IMR-90 (cell line): Measurements from ENCODE around the gene VSIG10L2. TPM values are rescaled to one million over a fixed set of nuclear protein-coding genes. Genes with fewer than 3 reads are reported as not detected.

ENCODE experiments used
- ATAC-seq: fragments of 200-7000 bp; cut with Tn5 transposase; 2 replicates; pipeline ENCODE4 v1.9.1; 2020; ENCODE audit warnings: low read depth, mild to moderate bottlenecking, moderate library complexity
- BruUV-seq: library from RNA; stranded (reverse); fragments of 400-500 nt; replicated peaks from 2 replicates; lab custom pipeline; 2021; lab: Mats Ljungman, UMichigan
- CTCF ChIA-PET: fragments of 300-600 bp; formaldehyde crosslinking; extraction: SDS; loops from one replicate; lab custom pipeline; 2021; ENCODE audit warnings: antibody characterized with exemption; lab: Yijun Ruan, JAX
- POLR2A ChIA-PET: fragments of 300-600 bp; sonication (Branson Sonifier 250); formaldehyde crosslinking; loops from one replicate; lab custom pipeline; 2022; ENCODE audit warnings: antibody characterized with exemption; ENCODE audit not compliant: unreplicated experiment; lab: Charles Lee
- DNase-seq: peaks from one replicate; pipeline ENCODE4 v3.0.0; 2013
- H2AFZ ChIP-seq: replicated peaks from 2 replicates; pipeline ENCODE3; 2013; ENCODE audit warnings: low read length, mild to moderate bottlenecking; ENCODE audit not compliant: poor library complexity
- H2AK5ac ChIP-seq: 2 replicates; pipeline ENCODE4 v1.6.1; 2013; ENCODE audit warnings: low read depth, low read length, inconsistent platforms
- H2AK9ac ChIP-seq: replicated peaks from 2 replicates; pipeline ENCODE3; 2013; ENCODE audit warnings: mild to moderate bottlenecking, low read depth, low read length, moderate library complexity; ENCODE audit not compliant: poor library complexity
- H2BK120ac ChIP-seq: 2 replicates; pipeline ENCODE4 v1.6.1; 2013; ENCODE audit warnings: low read depth, low read length, inconsistent platforms
- H2BK15ac ChIP-seq: 3 replicates; pipeline ENCODE4 v1.6.1; 2013; ENCODE audit warnings: low read depth, low read length, inconsistent platforms
- H2BK20ac ChIP-seq: 2 replicates; pipeline ENCODE4 v1.6.1; 2013; ENCODE audit warnings: low read depth, mild to moderate bottlenecking, inconsistent platforms, low read length, moderate library complexity
- H2BK5ac ChIP-seq: 2 replicates; pipeline ENCODE4 v1.6.1; 2013; ENCODE audit warnings: mild to moderate bottlenecking, low read depth, low read length, inconsistent platforms; ENCODE audit not compliant: poor library complexity, severe bottlenecking
- H3K14ac ChIP-seq: replicated peaks from 2 replicates; pipeline ENCODE4 v1.6.1; 2013; ENCODE audit warnings: low read depth, low read length, inconsistent platforms
- H3K18ac ChIP-seq: 2 replicates; pipeline ENCODE4 v1.6.1; 2013; ENCODE audit warnings: low read depth, low read length, control low read depth
- H3K23ac ChIP-seq: 2 replicates; pipeline ENCODE4 v1.6.1; 2013; ENCODE audit warnings: low read depth, low read length, inconsistent platforms
- H3K27ac ChIP-seq: 2 replicates; pipeline ENCODE4 v1.5.1; 2013; ENCODE audit warnings: mild to moderate bottlenecking, control low read depth, low read length; ENCODE audit not compliant: insufficient read depth
- H3K27me3 ChIP-seq: 2 replicates; pipeline ENCODE4 v1.6.1; 2013; ENCODE audit warnings: low read length; ENCODE audit not compliant: control insufficient read depth, insufficient read depth
- H3K36me3 ChIP-seq: 2 replicates; pipeline ENCODE4 v1.6.1; 2013; ENCODE audit warnings: low read length, mixed read lengths; ENCODE audit not compliant: control insufficient read depth, insufficient read depth
- H3K4ac ChIP-seq: 2 replicates; pipeline ENCODE4 v1.6.1; 2013; ENCODE audit warnings: low read depth, low read length, inconsistent platforms
- H3K4me1 ChIP-seq: 2 replicates; pipeline ENCODE4 v1.6.1; 2013; ENCODE audit warnings: low read length, mixed read lengths; ENCODE audit not compliant: control insufficient read depth, insufficient read depth
- H3K4me2 ChIP-seq: 2 replicates; pipeline ENCODE4 v1.6.1; 2013; ENCODE audit warnings: low read depth, mild to moderate bottlenecking, control low read depth, low read length, moderate library complexity
- H3K4me3 ChIP-seq: 2 replicates; pipeline ENCODE4 v1.5.1; 2013; ENCODE audit warnings: low read depth, mild to moderate bottlenecking, control low read depth, low read length, moderate library complexity; ENCODE audit not compliant: insufficient read depth
- H3K56ac ChIP-seq: 2 replicates; pipeline ENCODE4 v1.6.1; 2013; ENCODE audit warnings: low read length, inconsistent platforms; ENCODE audit not compliant: insufficient read depth; ENCODE audit errors: extremely low read depth
- H3K79me1 ChIP-seq, 2 experiments: 2 replicates each; pipeline ENCODE4 v1.6.1; 2013; ENCODE audit warnings: low read length in 2 of 2, inconsistent platforms in 1 of 2, low read depth in 1 of 2
- H3K9ac ChIP-seq: 2 replicates; pipeline ENCODE4 v1.6.1; 2013; ENCODE audit warnings: low read depth, low read length, control low read depth
- H3K9me1 ChIP-seq: 2 replicates; pipeline ENCODE4 v1.6.1; 2013; ENCODE audit warnings: low read length, inconsistent platforms; ENCODE audit not compliant: insufficient read depth
- H3K9me3 ChIP-seq: 2 replicates; pipeline ENCODE4 v1.6.1; 2013; ENCODE audit warnings: low read length; ENCODE audit not compliant: control insufficient read depth, insufficient read depth
- H4K20me1 ChIP-seq: 2 replicates; pipeline ENCODE4 v1.6.1; 2013; ENCODE audit warnings: low read length, inconsistent platforms; ENCODE audit not compliant: insufficient read depth
- H4K5ac ChIP-seq: 2 replicates; pipeline ENCODE4 v1.6.1; 2013; ENCODE audit warnings: mild to moderate bottlenecking, low read depth, low read length, control low read depth
- H4K8ac ChIP-seq, 2 experiments: 2 replicates each; pipeline ENCODE4 v1.6.1; 2013; ENCODE audit warnings: low read depth in 2 of 2, low read length in 2 of 2, control low read depth in 1 of 2, inconsistent platforms in 1 of 2
- H4K91ac ChIP-seq: 2 replicates; pipeline ENCODE4 v1.6.1; 2013; ENCODE audit warnings: low read depth, low read length, inconsistent platforms; ENCODE audit not compliant: insufficient read depth
- FOS ChIP-seq: fragments of 150-350 bp; IDR thresholded peaks from 2 replicates; pipeline ENCODE4 v1.6.1; 2016; ENCODE audit warnings: low read depth, low read length
- MAFK ChIP-seq: IDR thresholded peaks from 2 replicates; pipeline ENCODE4 v1.6.1; 2012; ENCODE audit warnings: low read depth, low read length, improper control_type of control experiment
- MAZ ChIP-seq: IDR thresholded peaks from 2 replicates; pipeline ENCODE4 v1.6.1; 2012; ENCODE audit warnings: low read depth, mild to moderate bottlenecking, low read length, improper control_type of control experiment, moderate library complexity, borderline replicate concordance
- MXI1 ChIP-seq: IDR thresholded peaks from 2 replicates; pipeline ENCODE4 v1.6.1; 2012; ENCODE audit warnings: low read depth, mild to moderate bottlenecking, low read length, moderate library complexity, borderline replicate concordance
- POLR2A ChIP-seq: IDR thresholded peaks from 2 replicates; pipeline ENCODE4 v1.6.1; 2012; ENCODE audit warnings: mild to moderate bottlenecking, low read depth, low read length
- RAD21 ChIP-seq: IDR thresholded peaks from 2 replicates; pipeline ENCODE4 v1.6.1; 2012; ENCODE audit warnings: low read length, improper control_type of control experiment
- RCOR1 ChIP-seq: IDR thresholded peaks from 2 replicates; pipeline ENCODE4 v1.6.1; 2012; ENCODE audit warnings: mild to moderate bottlenecking, low read length, improper control_type of control experiment; ENCODE audit not compliant: insufficient replicate concordance
- RFX5 ChIP-seq: IDR thresholded peaks from 2 replicates; pipeline ENCODE4 v1.8.0; 2012; ENCODE audit warnings: low read depth, mild to moderate bottlenecking, low read length, moderate library complexity
- SMC3 ChIP-seq: fragments of 150-350 bp; IDR thresholded peaks from 2 replicates; pipeline ENCODE4 v1.6.1; 2016; ENCODE audit warnings: low read depth, mild to moderate bottlenecking, antibody characterized with exemption, low read length, moderate library complexity
- WGBS, 2 experiments: methylation state at CpG; one replicate each; pipeline versions ENCODE4 v1.1.5 to v1.1.7; 2013; ENCODE audit warnings: missing lambda C conversion rate in 2 of 2; ENCODE audit not compliant: insufficient read length in 1 of 2; ENCODE audit errors: extremely low coverage in 2 of 2; 5-methylcytosine and 5-hydroxymethylcytosine counted together
- dilution Hi-C: fragments of 300-500 bp; cut with HindIII; formaldehyde crosslinking; loops from one replicate; pipeline ENCODE4 v1.14.3; 2018; ENCODE audit warnings: low sequenced_read_pairs; ENCODE audit not compliant: unreplicated experiment
- in situ Hi-C: fragments of 300-500 bp; cut with MboI; formaldehyde crosslinking; loops from 3 replicates; pipeline ENCODE4 v1.14.3; 2019; ENCODE audit warnings: low sequenced_read_pairs, inconsistent platforms, mixed read lengths
- intact Hi-C: fragments of 100-400 bp; cut with micrococcal nuclease; formaldehyde crosslinking; loops from 2 replicates; pipeline ENCODE4 v1.10.0; 2022
- polyA plus RNA-seq, 3 experiments: library from polyadenylated mRNA; depleted of rRNA; stranded (reverse); fragments of >200 nt; gene quantifications; 2 replicates each; pipeline ENCODE4 v1.2.3, GENCODE V29; 2012; ENCODE audit warnings: low replicate concordance in 1 of 3
- total RNA-seq: library from RNA; depleted of rRNA; stranded (reverse); fragments of >200 nt; gene quantifications from 2 replicates; pipeline ENCODE4 v1.2.3, GENCODE V29; 2012
- TF ChIP-seq, protein P1 (sequence below): conservative IDR thresholded peaks from 2 replicates; pipeline ENCODE4 v1.5.1; 2012; ENCODE audit warnings: mild to moderate bottlenecking, low read depth, low read length, improper control_type of control experiment
- TF ChIP-seq, protein P2 (sequence below): fragments of 150-350 bp; IDR thresholded peaks from 2 replicates; pipeline ENCODE4 v1.6.1; 2017; ENCODE audit warnings: mild to moderate bottlenecking, antibody characterized with exemption, low read length, low read depth

VSIG10L2 gene
- total and polyA plus RNA-seq, 2 of the 4 experiments (the other 2 are of a cell fraction), result under 0.01 TPM; not detected in 1

DNA sequence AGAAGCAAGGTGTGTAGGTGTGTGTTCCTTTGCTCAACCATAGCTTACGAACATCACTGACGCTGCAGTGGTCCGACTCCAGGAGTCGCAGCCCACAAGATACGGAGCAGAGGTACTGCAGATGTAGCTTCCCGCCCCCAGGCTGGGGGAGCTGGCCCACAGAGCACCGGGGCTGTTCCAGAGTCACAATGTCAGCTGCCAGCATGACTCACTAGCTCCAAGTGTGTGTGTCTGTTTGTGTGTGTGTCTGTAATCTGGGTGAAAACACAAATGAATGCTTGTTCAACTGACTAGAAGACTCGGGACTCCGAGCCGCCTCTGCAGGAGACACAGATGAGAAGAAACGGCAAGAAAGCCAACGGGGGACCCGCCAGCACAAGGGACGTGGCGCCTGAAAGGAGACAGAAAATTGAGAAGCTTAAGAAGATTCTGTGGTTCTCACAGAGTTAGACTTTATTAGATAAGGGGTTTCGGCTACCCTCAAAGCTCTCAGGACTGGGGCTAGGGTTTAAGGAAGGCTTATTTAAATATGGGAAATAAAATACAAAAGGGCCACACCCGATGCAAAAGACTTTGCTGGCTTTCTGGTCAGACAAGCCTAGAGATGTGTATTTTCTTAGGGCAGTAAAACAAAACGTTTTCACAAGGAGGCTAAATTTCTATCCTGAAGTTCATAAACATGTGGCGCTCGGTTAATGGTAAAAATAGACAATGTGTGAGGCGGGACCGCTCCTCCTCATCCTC, 10.7 kb downstream of the VSIG10L2 start:
- dilution Hi-C loops (no loop called here), intact Hi-C loops (no loop called here), in situ Hi-C loops (no loop called here)
- Histone ChIP-seq H4K91ac (no peak overlapping the region), H2BK5ac (no peak overlapping the region), H3K36me3 (no peaks in the 10 kb centered on the region), H3K4me1 (no peaks in the 10 kb centered on the region), H3K9me3 (no peaks in the 10 kb centered on the region), H3K9ac (no peak overlapping the region), H4K20me1 (no peaks in the 10 kb centered on the region), H3K4ac (no peak overlapping the region), H3K79me1 (no peaks in the 10 kb centered on the region), H3K56ac (no peak overlapping the region), H2AK5ac (no peak overlapping the region), H4K8ac (no peak overlapping the region), H2AK9ac (no peak overlapping the region), H3K23ac (no peak overlapping the region), H3K9me1 (no peaks in the 10 kb centered on the region), H2BK120ac (no peak overlapping the region), H3K4me3 (no peak overlapping the region), H2AFZ (no peak overlapping the region), H3K14ac (no peak overlapping the region), H2BK20ac (no peak overlapping the region), H3K4me2 (no peak overlapping the region), H3K18ac (no peak overlapping the region), H4K5ac (no peak overlapping the region), H3K27ac (no peak overlapping the region), H3K27me3 (peaks cover 4% of the 10 kb centered on the region), H2BK15ac (no peak overlapping the region)
- ChIA-PET POLR2A (interaction anchor here (0.6 kb wide), 1 partner anchor 1908 kb away, joined by 3 read pairs; no protein-coding TSS in a partner anchor), CTCF (interaction anchor here (0.5 to 0.9 kb wide), 3 partner anchors 14 to 172 kb away, joined by 3 to 4 read pairs (median 3); no protein-coding TSS in a partner anchor)
- DNase-seq (peak; percentile 7), ATAC-seq (no peak)
- WGBS, 2 experiments, result 69% methylated on average over 14 of the region's 22 CpGs; no CpG with 5 or more reads in 1 of the 2 experiments
- no peak for TF ChIP-seq POLR2A
- TF ChIP-seq MAFK, result no peak
- no peak for TF ChIP-seq RCOR1
- TF ChIP-seq, protein P1, sequence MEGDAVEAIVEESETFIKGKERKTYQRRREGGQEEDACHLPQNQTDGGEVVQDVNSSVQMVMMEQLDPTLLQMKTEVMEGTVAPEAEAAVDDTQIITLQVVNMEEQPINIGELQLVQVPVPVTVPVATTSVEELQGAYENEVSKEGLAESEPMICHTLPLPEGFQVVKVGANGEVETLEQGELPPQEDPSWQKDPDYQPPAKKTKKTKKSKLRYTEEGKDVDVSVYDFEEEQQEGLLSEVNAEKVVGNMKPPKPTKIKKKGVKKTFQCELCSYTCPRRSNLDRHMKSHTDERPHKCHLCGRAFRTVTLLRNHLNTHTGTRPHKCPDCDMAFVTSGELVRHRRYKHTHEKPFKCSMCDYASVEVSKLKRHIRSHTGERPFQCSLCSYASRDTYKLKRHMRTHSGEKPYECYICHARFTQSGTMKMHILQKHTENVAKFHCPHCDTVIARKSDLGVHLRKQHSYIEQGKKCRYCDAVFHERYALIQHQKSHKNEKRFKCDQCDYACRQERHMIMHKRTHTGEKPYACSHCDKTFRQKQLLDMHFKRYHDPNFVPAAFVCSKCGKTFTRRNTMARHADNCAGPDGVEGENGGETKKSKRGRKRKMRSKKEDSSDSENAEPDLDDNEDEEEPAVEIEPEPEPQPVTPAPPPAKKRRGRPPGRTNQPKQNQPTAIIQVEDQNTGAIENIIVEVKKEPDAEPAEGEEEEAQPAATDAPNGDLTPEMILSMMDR, result no peak
- no peak for TF ChIP-seq FOS
- TF ChIP-seq, protein P2, sequence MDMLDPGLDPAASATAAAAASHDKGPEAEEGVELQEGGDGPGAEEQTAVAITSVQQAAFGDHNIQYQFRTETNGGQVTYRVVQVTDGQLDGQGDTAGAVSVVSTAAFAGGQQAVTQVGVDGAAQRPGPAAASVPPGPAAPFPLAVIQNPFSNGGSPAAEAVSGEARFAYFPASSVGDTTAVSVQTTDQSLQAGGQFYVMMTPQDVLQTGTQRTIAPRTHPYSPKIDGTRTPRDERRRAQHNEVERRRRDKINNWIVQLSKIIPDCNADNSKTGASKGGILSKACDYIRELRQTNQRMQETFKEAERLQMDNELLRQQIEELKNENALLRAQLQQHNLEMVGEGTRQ, result no peak
- no peak for TF ChIP-seq RFX5
- TF ChIP-seq MXI1, result no peak
- no peak for TF ChIP-seq SMC3
- no peak for TF ChIP-seq MAZ
- TF ChIP-seq RAD21, result no peak
- no TSS peak for BruUV-seq
